ENCODE data around the gene FBXW10.
"Not testable (repeated sequence)": the region's sequence is repeated elsewhere in the genome, so short reads cannot be mapped to it uniquely, and the experiment has no call there.

DNA sequence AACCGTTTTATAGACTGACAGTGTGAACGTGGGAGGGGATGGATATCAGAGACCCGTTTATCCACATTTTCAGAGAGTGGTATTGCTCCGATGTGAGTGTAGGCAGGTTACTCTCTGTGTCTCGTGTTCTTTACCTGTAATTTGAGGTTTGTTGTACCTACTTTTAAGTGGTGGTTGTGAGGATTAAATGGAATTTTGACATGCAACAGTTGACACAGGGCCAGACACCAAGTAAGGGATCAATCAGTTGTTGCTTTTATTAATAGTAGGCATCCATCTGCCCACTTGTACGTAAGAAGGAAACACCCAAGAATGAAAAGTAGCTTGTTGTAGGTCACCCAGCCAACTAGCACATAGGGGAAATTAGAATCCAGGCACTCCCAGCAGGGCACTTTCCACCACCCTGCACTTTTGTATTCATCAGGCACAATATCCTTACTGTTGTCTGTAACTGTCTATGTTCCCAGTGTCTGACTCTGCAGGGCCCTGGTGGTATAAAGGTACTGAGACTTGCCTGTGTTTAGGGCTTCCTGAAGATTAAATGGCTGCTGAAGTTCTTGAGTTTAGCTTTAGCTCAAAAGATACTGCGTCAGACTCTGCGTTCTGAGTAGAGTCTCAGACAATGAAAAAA lies 45.3 kb upstream of the FBXW10 start:
- TF ChIP-seq, protein P1, sequence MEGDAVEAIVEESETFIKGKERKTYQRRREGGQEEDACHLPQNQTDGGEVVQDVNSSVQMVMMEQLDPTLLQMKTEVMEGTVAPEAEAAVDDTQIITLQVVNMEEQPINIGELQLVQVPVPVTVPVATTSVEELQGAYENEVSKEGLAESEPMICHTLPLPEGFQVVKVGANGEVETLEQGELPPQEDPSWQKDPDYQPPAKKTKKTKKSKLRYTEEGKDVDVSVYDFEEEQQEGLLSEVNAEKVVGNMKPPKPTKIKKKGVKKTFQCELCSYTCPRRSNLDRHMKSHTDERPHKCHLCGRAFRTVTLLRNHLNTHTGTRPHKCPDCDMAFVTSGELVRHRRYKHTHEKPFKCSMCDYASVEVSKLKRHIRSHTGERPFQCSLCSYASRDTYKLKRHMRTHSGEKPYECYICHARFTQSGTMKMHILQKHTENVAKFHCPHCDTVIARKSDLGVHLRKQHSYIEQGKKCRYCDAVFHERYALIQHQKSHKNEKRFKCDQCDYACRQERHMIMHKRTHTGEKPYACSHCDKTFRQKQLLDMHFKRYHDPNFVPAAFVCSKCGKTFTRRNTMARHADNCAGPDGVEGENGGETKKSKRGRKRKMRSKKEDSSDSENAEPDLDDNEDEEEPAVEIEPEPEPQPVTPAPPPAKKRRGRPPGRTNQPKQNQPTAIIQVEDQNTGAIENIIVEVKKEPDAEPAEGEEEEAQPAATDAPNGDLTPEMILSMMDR (IDR thresholded peaks at IDR 0.05; ENCODE audit: insufficient read depth, low read length): not testable (repeated sequence)
- TF ChIP-seq POLR2AphosphoS5 (IDR thresholded peaks at IDR 0.05; ENCODE audit: low read depth); SPI1 (IDR thresholded peaks at IDR 0.05; ENCODE audit: borderline replicate concordance, low read depth): not testable (repeated sequence)
- TF ChIP-seq, protein P2, sequence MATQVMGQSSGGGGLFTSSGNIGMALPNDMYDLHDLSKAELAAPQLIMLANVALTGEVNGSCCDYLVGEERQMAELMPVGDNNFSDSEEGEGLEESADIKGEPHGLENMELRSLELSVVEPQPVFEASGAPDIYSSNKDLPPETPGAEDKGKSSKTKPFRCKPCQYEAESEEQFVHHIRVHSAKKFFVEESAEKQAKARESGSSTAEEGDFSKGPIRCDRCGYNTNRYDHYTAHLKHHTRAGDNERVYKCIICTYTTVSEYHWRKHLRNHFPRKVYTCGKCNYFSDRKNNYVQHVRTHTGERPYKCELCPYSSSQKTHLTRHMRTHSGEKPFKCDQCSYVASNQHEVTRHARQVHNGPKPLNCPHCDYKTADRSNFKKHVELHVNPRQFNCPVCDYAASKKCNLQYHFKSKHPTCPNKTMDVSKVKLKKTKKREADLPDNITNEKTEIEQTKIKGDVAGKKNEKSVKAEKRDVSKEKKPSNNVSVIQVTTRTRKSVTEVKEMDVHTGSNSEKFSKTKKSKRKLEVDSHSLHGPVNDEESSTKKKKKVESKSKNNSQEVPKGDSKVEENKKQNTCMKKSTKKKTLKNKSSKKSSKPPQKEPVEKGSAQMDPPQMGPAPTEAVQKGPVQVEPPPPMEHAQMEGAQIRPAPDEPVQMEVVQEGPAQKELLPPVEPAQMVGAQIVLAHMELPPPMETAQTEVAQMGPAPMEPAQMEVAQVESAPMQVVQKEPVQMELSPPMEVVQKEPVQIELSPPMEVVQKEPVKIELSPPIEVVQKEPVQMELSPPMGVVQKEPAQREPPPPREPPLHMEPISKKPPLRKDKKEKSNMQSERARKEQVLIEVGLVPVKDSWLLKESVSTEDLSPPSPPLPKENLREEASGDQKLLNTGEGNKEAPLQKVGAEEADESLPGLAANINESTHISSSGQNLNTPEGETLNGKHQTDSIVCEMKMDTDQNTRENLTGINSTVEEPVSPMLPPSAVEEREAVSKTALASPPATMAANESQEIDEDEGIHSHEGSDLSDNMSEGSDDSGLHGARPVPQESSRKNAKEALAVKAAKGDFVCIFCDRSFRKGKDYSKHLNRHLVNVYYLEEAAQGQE (IDR thresholded peaks at IDR 0.05; ENCODE audit: insufficient replicate concordance, low read depth): not testable (repeated sequence)

Data from HL-60 (cell line).